ENCODE data around the gene LNX2. TPM values are rescaled to one million over a fixed set of nuclear protein-coding genes. Genes with fewer than 3 reads are reported as not detected.

LNX2 gene
- total RNA-seq, 6 experiments from 2014 or later, result 3.9 to 5.3 (median 5.2) TPM

DNA sequence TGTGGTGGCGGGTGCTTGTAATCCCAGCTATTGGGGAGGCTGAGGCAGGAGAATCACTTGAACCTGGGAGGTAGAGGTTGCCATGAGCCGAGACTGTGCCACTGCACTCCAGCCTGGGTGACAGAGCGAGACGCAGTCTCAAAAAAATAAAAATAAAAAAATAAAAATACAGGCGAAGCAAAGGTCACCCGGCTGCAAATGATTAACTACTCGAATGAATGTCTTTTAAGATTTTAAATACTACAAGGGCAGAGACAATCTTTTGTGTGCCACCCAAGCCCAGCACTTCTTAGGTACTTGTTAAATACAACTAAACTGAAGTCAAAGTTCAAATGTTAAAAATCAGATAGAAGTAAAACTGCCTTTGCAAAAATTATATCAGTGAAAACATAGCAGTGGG, 6.7 kb downstream of the LNX2 start:
- peaks cover 32% of the 10 kb centered on the region for H3K4me1 Mint-ChIP-seq (ENCODE audit: low read depth)
- peaks cover 10% of the 10 kb centered on the region; the same call in 1 of the 2 replicates for H3K9me3 Mint-ChIP-seq
- no peak overlapping the region for H3K27ac Mint-ChIP-seq
- TF ChIP-seq, protein P1, sequence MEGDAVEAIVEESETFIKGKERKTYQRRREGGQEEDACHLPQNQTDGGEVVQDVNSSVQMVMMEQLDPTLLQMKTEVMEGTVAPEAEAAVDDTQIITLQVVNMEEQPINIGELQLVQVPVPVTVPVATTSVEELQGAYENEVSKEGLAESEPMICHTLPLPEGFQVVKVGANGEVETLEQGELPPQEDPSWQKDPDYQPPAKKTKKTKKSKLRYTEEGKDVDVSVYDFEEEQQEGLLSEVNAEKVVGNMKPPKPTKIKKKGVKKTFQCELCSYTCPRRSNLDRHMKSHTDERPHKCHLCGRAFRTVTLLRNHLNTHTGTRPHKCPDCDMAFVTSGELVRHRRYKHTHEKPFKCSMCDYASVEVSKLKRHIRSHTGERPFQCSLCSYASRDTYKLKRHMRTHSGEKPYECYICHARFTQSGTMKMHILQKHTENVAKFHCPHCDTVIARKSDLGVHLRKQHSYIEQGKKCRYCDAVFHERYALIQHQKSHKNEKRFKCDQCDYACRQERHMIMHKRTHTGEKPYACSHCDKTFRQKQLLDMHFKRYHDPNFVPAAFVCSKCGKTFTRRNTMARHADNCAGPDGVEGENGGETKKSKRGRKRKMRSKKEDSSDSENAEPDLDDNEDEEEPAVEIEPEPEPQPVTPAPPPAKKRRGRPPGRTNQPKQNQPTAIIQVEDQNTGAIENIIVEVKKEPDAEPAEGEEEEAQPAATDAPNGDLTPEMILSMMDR (IDR thresholded peaks at IDR 0.05), result no peak
- DNase-seq, result no peak
- H3K4me3 Mint-ChIP-seq, result no peak overlapping the region
- peaks cover 1% of the 10 kb centered on the region for H3K27me3 Mint-ChIP-seq (ENCODE audit: insufficient read depth)
- H3K36me3 Mint-ChIP-seq (ENCODE audit: low read depth), result peaks cover 7% of the 10 kb centered on the region; the same call in 1 of the 2 replicates

DNA sequence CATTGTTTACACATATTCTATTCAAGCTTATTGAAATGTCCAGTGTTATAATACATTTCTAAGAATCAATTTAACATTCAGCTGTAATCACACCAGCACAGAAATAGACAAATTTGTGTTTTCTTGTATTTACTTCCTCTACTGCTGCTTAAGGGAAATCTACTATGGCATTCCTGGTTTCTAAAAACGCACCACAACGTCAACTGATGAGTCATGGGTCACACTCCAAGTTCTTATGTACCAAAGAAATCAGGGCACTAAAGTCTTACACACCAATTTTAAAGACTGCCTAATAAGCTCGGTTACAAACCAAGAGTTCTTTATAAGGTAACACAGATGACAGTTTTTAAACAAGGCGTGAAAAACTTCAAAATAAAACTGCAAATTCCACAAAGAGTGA, 13.2 kb downstream of the LNX2 start:
- no peaks in the 10 kb centered on the region for H3K9me3 Mint-ChIP-seq
- no peak overlapping the region for H3K4me3 Mint-ChIP-seq
- no peaks in the 10 kb centered on the region for H3K27me3 Mint-ChIP-seq (ENCODE audit: insufficient read depth)
- H3K27ac Mint-ChIP-seq, result peak overlapping the region; percentile 1; the same call in 1 of the 2 replicates
- H3K4me1 Mint-ChIP-seq (ENCODE audit: low read depth), result peaks cover 36% of the 10 kb centered on the region
- DNase-seq, result peak; percentile 67
- no peaks in the 10 kb centered on the region for H3K36me3 Mint-ChIP-seq (ENCODE audit: low read depth)
- TF ChIP-seq, protein P1 (IDR thresholded peaks at IDR 0.05), result no peak

- TF ChIP-seq, protein P1 (IDR thresholded peaks at IDR 0.05), result no peak
- no peak for DNase-seq
- Mint-ChIP-seq H3K27ac (no peak overlapping the region), H3K9me3 (no peaks in the 10 kb centered on the region), H3K36me3 (ENCODE audit: low read depth) (no peaks in the 10 kb centered on the region), H3K4me1 (ENCODE audit: low read depth) (peaks cover 24% of the 10 kb centered on the region), H3K4me3 (no peak overlapping the region), H3K27me3 (ENCODE audit: insufficient read depth) (no peaks in the 10 kb centered on the region)
Observed at GRCh38 chr13:27605610-27606200, 14.6 kb downstream of the LNX2 start.

GRCh38 chr13:27605099-27605498, 15.2 kb downstream of the LNX2 start:
- no peak for DNase-seq
- H3K9me3 Mint-ChIP-seq, result no peaks in the 10 kb centered on the region
- H3K27me3 Mint-ChIP-seq (ENCODE audit: insufficient read depth), result no peaks in the 10 kb centered on the region
- H3K36me3 Mint-ChIP-seq (ENCODE audit: low read depth), result no peaks in the 10 kb centered on the region
- no peak overlapping the region for H3K4me3 Mint-ChIP-seq
- H3K4me1 Mint-ChIP-seq (ENCODE audit: low read depth), result peaks cover 27% of the 10 kb centered on the region
- TF ChIP-seq, protein P1 (IDR thresholded peaks at IDR 0.05), result no peak
- no peak overlapping the region for H3K27ac Mint-ChIP-seq

DNA sequence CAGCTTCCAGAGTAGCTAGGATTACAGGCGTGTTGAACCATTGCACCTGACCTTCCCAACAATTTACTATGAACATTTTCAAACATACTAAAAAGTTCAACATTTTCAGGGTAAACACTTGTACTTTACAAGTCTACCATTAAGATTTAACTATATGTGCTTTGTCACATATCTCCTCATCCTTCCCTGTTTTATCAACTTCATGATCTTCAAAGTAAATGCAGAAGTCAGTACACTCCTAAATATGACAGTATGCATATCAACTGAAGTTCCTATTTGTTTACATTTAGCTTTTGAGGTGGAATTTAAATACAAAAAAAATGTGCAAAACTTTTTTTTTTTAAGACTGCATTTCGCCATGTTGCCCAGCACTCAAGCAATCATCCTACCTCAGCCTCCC, 18.5 kb downstream of the LNX2 start:
- Mint-ChIP-seq H3K4me1 (ENCODE audit: low read depth) (peaks cover 25% of the 10 kb centered on the region), H3K36me3 (ENCODE audit: low read depth) (no peaks in the 10 kb centered on the region), H3K27me3 (ENCODE audit: insufficient read depth) (no peaks in the 10 kb centered on the region), H3K9me3 (no peaks in the 10 kb centered on the region), H3K27ac (no peak overlapping the region), H3K4me3 (no peak overlapping the region)
- no peak for DNase-seq
- TF ChIP-seq, protein P1 (IDR thresholded peaks at IDR 0.05), result no peak

All from HFFc6 (cell line).